CD4-positive, alpha-beta T cell treated with Interleukin-15 for 4 hours (primary cell): ENCODE data around the gene SARDH.

Source experiments
- DNase-seq: peaks from one replicate; pipeline ENCODE4 v3.0.0-alpha.2; 2020; ENCODE audit warnings: low spot score

SARDH gene

DNA sequence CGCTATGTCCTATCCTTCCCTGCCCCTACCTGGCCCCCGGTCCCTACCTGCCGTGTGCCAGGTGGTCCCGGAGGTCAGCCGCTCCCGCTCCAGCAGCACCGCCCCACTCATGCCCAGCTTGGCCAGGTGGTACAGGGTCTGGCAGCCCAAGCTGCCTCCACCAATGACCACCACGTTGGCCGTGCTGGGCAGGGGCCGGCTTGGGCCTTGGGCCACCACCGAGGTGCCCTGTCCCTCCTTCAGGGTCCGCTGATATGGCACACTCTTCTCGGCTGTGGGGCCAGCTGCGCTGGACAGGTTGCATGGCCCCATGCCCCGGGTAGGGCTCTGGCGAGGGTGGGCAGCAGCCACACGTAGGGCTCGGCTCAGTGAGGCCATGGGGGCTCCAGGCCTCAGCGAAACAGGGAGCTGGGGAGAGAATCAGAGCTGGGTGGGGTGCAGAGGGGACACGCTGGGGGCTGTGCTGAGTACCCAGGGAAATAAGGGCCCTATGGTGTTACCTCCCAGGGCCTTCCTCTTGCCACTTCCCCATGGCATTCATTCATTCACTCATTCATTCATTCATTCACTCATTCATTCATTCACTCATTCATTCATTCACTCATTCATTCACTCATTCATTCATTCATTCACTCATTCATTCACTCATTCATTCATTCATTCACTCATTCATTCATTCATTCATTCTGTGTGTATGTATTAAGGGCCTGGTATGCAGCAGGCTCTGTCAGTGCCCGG, 4.2 kb downstream of the SARDH start:
- DNase-seq: no peak

DNA sequence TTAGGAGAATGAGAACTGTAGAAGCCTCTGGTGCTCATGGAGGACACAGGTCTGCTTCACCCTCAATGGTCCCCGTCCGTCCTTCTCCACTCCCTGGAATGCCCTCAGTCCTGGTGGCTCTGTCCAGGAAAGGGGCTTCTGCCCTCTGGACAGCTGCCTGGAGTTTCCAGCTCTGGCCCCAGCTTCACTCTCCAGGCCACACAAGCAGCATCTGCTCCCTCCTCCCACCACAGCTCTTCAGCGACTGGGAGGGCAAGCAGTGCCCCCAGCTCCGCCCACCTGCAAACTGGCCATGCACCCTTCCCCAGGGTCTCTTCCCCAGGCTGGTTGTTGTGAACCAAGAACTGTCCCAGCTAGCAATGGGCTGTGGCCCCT, 4.7 kb downstream of the SARDH start:
- DNase-seq: no peak

DNA sequence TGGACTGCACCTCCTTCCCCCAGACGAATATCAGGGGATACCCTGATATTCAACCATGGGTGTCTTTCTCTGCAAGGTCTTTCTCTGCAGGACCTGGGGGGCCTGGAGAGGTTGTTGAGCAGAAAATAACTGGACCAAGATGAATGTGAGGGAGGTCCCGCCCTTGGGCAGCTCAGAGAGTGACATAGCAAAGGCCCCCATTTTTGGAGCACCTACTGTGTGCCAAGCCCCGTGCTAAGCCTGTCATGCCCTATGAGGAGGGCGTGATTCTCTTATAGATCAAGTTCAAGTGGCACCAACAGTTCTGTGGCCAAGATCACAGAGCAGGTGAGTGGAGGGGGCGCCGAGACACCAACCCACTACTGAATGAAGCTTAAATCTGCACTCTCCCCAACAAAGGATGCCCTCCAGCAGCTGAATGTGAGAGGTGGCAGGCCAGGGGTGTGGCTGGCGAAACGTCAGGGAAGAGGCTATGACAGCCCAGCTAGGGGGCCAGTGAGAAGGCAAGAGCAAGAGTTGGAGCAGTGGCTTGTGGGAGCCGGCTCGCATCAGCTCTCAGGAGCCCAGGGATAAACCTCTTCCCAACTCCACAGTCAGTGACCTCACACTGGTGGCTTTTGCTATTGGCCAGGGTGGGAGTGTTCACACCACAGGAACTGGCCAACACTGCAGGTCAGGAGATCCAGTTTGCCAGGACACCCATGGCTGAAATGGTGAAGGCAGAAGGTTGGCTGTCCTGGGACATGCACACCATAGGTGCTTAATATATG, 5.3 kb downstream of the SARDH start:
- DNase-seq: no peak

DNA sequence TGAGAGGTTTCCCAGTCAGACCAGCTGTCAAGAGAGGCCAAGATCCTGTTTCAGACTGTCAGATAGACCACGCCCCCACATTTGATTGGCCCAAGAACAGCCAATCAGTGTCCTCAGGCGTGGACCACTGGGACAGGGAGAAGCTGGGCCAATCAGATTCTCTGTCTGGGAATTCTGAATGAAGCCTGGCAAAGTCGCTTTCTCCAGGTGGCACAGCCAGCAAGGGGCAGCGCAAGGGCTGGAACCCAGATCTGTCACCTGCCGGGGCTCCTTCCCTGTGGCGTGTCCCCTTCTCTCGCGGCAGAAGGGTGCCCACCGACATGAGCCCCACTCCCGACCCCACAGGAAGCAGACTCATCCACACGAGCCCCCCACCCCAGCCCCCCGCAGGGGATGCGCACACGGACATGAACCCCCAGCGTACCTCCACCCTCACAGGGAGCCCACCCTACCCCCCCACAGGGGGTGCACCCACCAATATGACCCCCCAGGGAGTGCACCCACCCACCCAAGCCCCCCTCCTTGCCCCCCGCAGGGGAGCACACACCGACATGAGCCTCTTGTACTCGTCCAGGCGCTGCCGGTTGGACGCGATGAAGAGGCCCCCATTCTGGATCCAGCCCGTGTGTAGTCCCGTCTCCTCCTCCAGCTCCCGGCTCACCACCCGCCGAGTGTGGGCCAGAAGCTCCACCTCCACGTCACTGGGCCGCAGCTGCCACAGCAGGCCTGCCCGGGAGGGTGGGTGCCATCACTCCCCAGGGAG, 6.1 kb downstream of the SARDH start:
- no peak for DNase-seq

DNA sequence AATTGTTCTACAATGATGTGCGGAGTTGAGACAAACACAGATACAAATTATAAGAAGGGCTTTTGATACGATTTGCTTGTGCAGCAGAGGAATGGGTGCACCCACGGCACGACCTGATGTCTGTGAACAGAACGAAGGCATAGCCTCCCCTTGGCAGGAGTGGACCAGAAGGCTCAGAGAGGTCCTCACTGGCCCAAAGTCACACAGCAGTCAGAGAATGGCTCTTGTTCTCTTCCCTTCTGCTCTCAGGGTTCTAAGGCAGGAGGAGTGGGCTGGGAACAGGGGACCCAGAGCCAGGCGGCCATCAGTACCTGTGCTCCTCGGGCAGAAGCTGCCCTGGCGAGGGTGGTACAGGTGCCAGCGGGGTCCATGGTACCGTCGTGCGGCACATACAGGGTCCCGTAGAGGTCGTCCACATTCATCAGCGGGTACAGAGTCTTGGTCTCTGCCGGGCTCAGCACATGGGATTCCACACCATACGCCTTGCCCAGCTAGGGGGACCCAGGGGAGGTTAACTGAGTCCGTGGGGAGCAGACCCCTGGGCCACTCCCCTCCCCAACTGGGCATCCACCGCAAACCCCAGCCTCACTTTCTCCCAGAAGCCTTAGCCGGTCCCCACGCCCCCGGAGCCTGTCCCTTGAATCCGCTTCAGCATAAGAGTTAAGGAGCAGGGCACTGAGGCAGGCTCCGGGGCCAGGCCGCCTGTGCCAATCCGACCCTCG, 7.0 kb downstream of the SARDH start:
- DNase-seq: no peak

DNA sequence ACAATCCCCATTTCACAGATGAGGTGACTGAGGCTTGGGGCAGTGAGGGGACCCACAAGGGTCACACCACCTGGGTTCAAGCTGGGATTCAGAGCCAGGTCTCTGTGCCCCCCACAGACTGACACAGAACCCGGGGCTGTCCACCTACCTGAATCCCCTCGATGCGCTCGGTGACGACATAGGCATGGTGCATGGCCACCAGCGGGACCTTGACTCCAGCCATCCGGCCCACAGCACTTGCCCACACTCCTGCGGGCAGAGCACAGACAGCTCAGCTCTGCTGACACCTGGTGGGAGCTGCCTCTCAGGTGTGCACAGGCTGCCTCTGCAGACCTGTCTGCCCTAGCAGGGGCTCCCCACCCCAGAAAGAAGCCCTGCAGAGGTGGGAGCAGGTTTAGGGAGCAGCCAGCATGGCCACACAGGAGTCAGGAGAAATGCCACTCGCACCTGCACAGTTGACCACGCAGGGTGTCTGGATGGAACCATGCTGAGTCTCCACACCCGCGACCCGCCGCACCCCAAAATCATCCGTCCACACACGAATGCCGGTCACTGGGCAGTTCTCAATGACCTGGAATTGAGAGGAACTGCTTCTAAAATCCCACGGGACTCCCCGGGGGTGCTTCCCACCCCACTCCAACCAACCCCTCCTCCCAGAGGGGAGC, 8.4 kb downstream of the SARDH start:
- no peak for DNase-seq

DNA sequence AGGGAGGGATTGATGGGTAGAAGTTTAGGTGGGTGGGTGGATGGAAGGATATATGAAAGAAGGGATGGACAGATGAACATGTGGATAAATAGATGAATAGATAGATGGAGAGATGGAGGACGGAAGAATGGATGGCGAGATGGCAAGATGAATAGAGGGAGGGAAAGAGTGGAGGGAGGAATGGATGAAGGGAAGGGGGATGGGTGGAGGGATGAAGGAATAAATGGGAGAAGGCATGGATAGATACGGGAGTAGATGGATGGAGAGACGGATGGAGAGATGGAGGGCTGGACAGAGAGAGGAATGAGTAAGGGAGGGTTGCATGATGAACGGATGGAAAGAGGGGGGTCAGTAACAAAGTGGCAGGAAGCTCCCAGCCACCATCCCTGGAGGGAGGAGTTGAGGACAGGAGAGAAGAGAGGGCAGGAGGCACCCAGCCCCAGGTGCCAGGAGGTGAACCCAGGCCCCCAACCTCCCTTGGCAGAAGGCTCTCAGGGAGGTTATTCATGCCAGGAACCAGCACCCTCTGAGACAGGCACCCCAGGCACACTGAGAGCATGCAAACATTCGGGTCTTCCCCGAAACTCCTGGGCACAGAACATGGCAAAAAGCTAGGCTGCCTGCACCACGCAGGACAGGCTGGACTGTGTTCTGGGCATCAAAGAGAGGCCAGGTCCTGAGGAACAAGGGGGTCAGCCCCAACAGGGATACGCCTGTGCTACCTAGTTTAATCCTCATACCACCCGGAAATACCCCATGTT, 9.1 kb downstream of the SARDH start:
- no peak for DNase-seq

DNA sequence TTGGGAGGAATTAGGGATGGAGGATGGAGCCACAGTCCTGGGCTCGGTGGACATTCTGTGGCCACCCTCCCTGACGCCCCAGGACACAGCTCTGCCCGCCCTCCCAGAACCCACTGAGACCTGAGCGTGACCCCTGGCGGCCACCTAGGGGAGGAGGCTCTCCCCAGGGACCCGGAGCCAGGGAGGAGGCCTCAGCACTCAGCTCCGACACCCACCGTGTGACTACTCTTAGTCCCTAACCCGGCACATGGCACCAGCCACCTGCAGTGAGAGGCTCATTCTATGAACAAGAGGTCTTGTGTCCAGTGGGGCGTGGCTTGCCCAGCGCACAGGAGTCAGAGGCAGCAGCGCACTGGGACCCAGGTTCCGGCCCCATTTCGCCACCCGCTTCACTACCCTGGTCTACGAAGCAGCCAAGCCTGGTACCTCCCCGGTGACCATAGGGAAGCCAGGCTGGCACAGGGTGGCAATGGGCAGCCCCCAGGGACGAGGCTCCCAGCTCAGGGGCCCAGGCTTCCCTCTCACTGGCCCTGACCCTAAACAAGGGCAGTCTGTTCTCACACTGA, 10.2 kb downstream of the SARDH start:
- no peak for DNase-seq

DNA sequence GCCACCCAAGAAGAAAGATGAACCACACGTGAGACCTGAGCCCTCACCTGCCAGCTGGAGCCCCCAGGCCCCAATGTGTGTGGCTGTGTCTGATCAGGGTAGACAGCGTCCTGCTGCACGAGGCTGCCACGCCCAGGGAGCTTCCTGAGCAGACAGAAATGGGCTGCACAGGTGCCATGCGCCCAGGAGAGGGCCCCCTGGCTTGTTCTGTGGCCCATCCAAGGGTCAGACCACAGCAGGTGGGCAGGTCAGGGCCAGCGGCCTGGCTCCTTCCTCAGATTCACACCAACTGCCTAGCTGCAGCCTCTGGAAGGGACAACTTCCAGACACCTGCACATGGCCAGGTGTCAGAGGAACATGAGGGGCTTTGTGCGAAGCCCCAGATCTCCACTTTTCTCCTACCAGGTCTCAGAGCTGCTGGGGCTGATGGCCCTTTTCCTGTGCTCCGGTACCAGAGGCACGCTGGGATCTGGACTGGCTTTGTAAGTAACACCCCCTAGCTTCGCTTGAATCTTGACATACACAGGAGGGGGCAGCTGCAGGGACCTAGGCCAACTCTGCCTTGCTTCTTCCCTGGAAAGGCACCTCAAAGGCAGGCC, 10.8 kb downstream of the SARDH start:
- DNase-seq: no peak

- DNase-seq: peak; percentile 57
Observed at GRCh38 chr9:133726401-133727276, 11.5 kb downstream of the SARDH start.

DNA sequence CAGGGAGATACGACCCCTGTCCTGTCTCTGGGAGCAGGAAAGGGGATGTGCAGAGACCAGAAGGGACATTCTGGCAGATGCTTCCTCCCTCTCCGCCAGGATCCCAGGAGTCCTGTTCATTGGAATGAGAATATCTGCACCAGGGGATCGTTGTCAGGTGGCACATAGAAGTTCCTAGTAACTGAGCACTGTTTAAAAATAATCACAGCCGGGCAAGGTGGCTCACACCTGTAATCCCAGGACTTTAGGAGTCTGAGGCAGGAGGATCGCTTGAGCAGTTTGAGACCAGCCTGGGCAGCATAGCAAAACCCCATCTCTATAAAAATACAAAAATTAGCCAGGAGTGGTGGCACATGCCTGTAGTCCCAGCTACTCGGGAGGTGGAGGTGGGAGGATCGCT, 12.3 kb downstream of the SARDH start:
- no peak for DNase-seq

DNA sequence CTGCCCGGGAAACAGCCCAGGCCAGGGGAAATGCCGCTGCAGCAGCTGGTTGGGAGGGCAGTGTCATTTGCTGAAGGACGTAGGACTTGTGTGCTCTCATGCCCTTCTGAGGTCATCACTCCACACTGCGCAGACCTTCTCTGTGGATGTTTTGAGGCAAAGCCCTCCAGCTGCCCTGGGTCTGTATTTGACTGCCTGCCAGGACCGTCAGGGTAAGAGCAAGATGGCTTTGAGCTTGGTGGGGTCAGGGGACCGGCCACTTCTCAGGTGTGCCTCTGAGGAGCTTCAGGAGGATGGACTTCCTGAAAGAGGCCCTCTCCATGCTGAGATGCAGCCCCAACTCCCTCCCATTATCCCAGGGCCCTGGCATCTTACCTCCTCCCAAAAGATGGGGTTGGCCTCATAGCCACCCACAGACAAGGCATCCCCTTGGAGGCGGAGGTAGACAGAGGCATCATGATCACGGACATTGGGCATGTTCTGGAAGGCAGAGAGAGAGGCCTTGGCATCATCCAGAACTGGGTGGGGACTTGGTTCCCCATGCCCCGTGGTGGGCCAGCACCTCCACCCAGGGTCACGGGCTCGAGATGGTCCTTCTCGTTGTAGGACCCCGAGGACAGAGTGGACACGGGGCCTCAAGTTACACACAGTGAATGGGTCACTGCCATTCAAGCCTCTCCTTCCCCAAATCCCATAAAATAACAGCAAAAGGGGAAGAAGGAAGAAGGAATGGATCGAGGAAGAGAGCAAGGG, 19.4 kb downstream of the SARDH start:
- no peak for DNase-seq

- no peak for DNase-seq
Observed at GRCh38 chr9:133717113-133718031, 20.8 kb downstream of the SARDH start.

DNA sequence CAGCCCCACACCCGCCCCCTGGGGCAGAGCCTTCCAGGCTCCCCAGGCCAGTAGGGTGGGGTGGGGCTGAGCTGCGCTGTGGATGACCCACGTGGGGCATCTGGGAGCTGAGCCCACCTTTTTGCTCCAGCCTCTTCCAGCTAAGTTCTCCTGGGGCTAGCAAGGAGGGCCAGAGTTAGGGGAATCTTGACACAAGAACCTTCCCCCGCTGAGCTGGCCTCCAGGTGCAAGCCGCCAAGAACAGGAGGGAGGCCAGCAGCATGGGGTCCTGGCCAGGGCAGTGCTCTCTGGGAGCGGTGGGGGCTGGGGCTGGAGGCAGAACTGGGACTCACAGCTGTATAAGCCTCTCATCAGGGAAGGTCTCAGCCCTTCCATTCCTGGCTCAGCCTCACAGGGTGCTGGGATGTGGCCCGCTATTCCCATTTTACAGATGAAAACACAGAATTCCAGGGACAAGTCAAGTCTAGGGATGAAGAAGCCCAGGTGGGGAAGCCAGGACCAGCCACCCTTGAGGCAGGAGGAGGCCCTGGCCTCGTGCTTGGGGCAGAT, 21.5 kb downstream of the SARDH start:
- no peak for DNase-seq

DNA sequence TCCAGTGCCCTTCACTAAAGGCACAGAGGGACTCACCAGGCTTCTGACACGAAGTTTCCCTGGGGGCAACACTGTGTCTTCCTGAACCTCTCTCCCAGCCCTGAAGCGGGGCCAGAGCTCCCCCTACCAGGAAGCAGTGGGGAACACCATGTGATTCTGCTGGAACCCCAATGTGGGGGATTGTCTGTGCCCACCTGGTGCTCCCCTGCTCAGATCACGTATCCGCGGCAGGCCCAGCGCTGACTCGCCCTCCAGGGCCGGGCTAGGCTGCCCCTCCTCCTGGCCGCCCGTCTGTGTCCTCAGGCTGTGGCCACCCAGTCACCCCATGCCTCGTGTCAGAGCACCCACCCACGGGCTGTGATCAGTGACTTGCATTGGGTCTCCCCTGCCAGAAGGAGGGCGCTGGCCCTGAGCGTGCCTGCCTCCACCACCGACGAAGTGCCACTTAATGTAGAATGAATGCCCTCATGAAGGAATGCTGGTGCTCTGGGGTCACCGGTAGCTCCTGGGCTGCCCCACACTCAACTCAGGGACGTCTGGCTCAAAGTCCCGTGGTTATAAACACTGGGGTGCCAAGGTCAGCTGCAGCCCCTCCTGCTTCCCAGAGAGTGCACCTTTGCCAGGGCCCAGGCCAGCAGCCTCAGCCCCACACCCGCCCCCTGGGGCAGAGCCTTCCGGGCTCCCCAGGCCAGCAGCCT, 22.1 kb downstream of the SARDH start:
- no peak for DNase-seq

GRCh38 chr9:133715295-133715865, 22.8 kb downstream of the SARDH start:
- DNase-seq: no peak
